Bronchial epithelial cell (primary cell): ENCODE results near the gene TUBGCP2. TPM values are rescaled to one million over a fixed set of nuclear protein-coding genes. Genes with fewer than 3 reads are reported as not detected.
A peak's percentile ranks its signal among the peaks of the same experiment; 100 is the strongest.

Source experiments
- DNase-seq: peaks from one replicate; pipeline ENCODE4 v3.0.0-alpha.2; 2010; ENCODE audit warnings: low read depth
- FAIRE-seq: peaks from 2 replicates; lab custom pipeline; 2011; peaks lifted over from hg19 to GRCh38; lab: Jason Lieb, UNC
- H3K27me3 ChIP-seq: 2 replicates; pipeline ENCODE4 v1.5.1; 2011; ENCODE audit warnings: low read length; ENCODE audit not compliant: control insufficient read depth, insufficient read depth
- H3K36me3 ChIP-seq: 2 replicates; pipeline ENCODE4 v1.5.1; 2011; ENCODE audit warnings: low read length; ENCODE audit not compliant: control insufficient read depth, insufficient read depth
- H3K4me3 ChIP-seq: 2 replicates; pipeline ENCODE4 v1.5.1; 2011; ENCODE audit warnings: mild to moderate bottlenecking, low read depth, low read length, control low read depth
- CTCF ChIP-seq: IDR thresholded peaks from 2 replicates; pipeline ENCODE4 v1.5.1; 2011; ENCODE audit warnings: mild to moderate bottlenecking, moderate library complexity, low read length, control low read depth, inconsistent platforms; ENCODE audit not compliant: insufficient read depth, severe bottlenecking
- total RNA-seq: library from RNA; depleted of rRNA; stranded (reverse); fragments of >200 nt; gene quantifications from 2 replicates; pipeline ENCODE4 v1.2.1, GENCODE V29; 2014

TUBGCP2 gene
- total RNA-seq, 1 donor from 2014 or later: 42.4 TPM

- no peak for FAIRE-seq
- Histone ChIP-seq H3K36me3 (peaks cover 6% of the 10 kb centered on the region), H3K4me3 (no peak overlapping the region), H3K27me3 (no peaks in the 10 kb centered on the region)
- no peak for TF ChIP-seq CTCF
- DNase-seq: no peak
These were observed 45.0 kb downstream of the TUBGCP2 start for GRCh38 chr10:133263674-133264073.

GRCh38 chr10:133262696-133263095 lies 46.0 kb downstream of the TUBGCP2 start:
- no peak for FAIRE-seq
- H3K27me3 ChIP-seq: no peaks in the 10 kb centered on the region
- H3K36me3 ChIP-seq: peaks cover 3% of the 10 kb centered on the region
- no peak for TF ChIP-seq CTCF
- no peak for DNase-seq
- no peak overlapping the region for H3K4me3 ChIP-seq

- FAIRE-seq: no peak
- Histone ChIP-seq H3K36me3 (no peaks in the 10 kb centered on the region), H3K27me3 (no peaks in the 10 kb centered on the region), H3K4me3 (peak overlapping the region; percentile 55)
- TF ChIP-seq CTCF: no peak
- peak; percentile 43 for DNase-seq
These were observed 46.8 kb downstream of the TUBGCP2 start for GRCh38 chr10:133261726-133262325.

GRCh38 chr10:133260895-133261725 lies 47.6 kb downstream of the TUBGCP2 start:
- Histone ChIP-seq H3K27me3 (no peaks in the 10 kb centered on the region), H3K36me3 (no peaks in the 10 kb centered on the region), H3K4me3 (peak overlapping the region; percentile 55)
- DNase-seq: no peak
- no peak for FAIRE-seq
- TF ChIP-seq CTCF: no peak

GRCh38 chr10:133259602-133259989 lies 49.1 kb downstream of the TUBGCP2 start:
- H3K27me3 ChIP-seq: no peaks in the 10 kb centered on the region
- no peak for TF ChIP-seq CTCF
- no peak for FAIRE-seq

More at GRCh38 chr10:133259602-133259989, 49.1 kb downstream of the TUBGCP2 start:
- no peak overlapping the region for H3K4me3 ChIP-seq
- DNase-seq: no peak
- no peaks in the 10 kb centered on the region for H3K36me3 ChIP-seq
